ENCODE data around the gene STX7. TPM values are rescaled to one million over a fixed set of nuclear protein-coding genes. Genes with fewer than 3 reads are reported as not detected.

STX7 gene
- total RNA-seq, 2 experiments from 2014 or later: 66.5 to 178 TPM

GRCh38 chr6:132489376-132489775, 23.5 kb downstream of the STX7 start:
- H4K20me1 ChIP-seq (ENCODE audit: insufficient read depth, low read length): no peaks in the 10 kb centered on the region
- H3K79me2 ChIP-seq (ENCODE audit: insufficient read depth, low read depth, low read length): peaks cover 100% of the 10 kb centered on the region
- peak overlapping the region; percentile 66 for H3K4me3 ChIP-seq (ENCODE audit: low read depth, low read length, poor library complexity, severe bottlenecking)
- CTCF ChIA-PET (ENCODE audit: unreplicated experiment): no interaction called here
- H3K4me2 ChIP-seq (ENCODE audit: low read length): peak overlapping the region; percentile 72
- H3K9me3 ChIP-seq (ENCODE audit: low read length): peaks cover 55% of the 10 kb centered on the region
- peaks cover 83% of the 10 kb centered on the region for H3K36me3 ChIP-seq (ENCODE audit: insufficient read depth, low read length)
- intact Hi-C loops (cut with micrococcal nuclease; ENCODE audit: unreplicated experiment): no loop called here
- TF ChIP-seq EZH2phosphoT487 (IDR thresholded peaks at IDR 0.05; ENCODE audit: borderline replicate concordance, low read depth, low read length): no peak
- peak overlapping the region; percentile 100 for H3K27ac ChIP-seq (ENCODE audit: low read depth, low read length, poor library complexity, severe bottlenecking)
- H2AFZ ChIP-seq (ENCODE audit: low read length): no peak overlapping the region
- BruUV-seq (replicated peaks): no TSS peak
- no peak for DNase-seq (ENCODE audit: low spot score)
- H3K4me1 ChIP-seq (ENCODE audit: insufficient read depth, low read length, poor library complexity, severe bottlenecking): peaks cover 75% of the 10 kb centered on the region
- H3K9me2 ChIP-seq (ENCODE audit: insufficient read depth, low read length): no peaks in the 10 kb centered on the region
- POLR2A ChIA-PET: interaction anchor here (0.6 to 7.9 kb wide), 15 partner anchors 9 to 329 kb away, joined by 3 to 52 read pairs (median 4); partner anchors contain the start of gene STX7

- H3K4me1 ChIP-seq (ENCODE audit: insufficient read depth, low read length, poor library complexity, severe bottlenecking): peaks cover 76% of the 10 kb centered on the region
- H3K9me3 ChIP-seq (ENCODE audit: low read length): peaks cover 38% of the 10 kb centered on the region
- H3K79me2 ChIP-seq (ENCODE audit: insufficient read depth, low read depth, low read length): peaks cover 100% of the 10 kb centered on the region
- H3K27ac ChIP-seq (ENCODE audit: low read depth, low read length, poor library complexity, severe bottlenecking): no peak overlapping the region
- BruUV-seq (replicated peaks): no TSS peak
- H3K4me3 ChIP-seq (ENCODE audit: low read depth, low read length, poor library complexity, severe bottlenecking): no peak overlapping the region
- no peak for DNase-seq (ENCODE audit: low spot score)
- CTCF ChIA-PET (ENCODE audit: unreplicated experiment): no interaction called here
- peaks cover 80% of the 10 kb centered on the region for H3K36me3 ChIP-seq (ENCODE audit: insufficient read depth, low read length)
- 0 out of 2 replicates have a peak, but pooled peaks cover 6% of the 10 kb centered on the region for H4K20me1 ChIP-seq (ENCODE audit: insufficient read depth, low read length)
- no peak overlapping the region for H2AFZ ChIP-seq (ENCODE audit: low read length)
- H3K9me2 ChIP-seq (ENCODE audit: insufficient read depth, low read length): no peaks in the 10 kb centered on the region
- POLR2A ChIA-PET: interaction anchor here (0.6 to 7.9 kb wide), 6 partner anchors 8 to 102 kb away, joined by 3 to 52 read pairs (median 4); partner anchors contain the start of genes STX7 and TAAR5
- TF ChIP-seq EZH2phosphoT487 (IDR thresholded peaks at IDR 0.05; ENCODE audit: borderline replicate concordance, low read depth, low read length) (no peak), CTCF (conservative IDR thresholded peaks at IDR 0.05; ENCODE audit: low read length) (no peak)
- intact Hi-C loops (cut with micrococcal nuclease; ENCODE audit: unreplicated experiment): no loop called here
- H3K4me2 ChIP-seq (ENCODE audit: low read length): no peak overlapping the region
Observed at GRCh38 chr6:132487762-132488161, 25.2 kb downstream of the STX7 start.

DNA sequence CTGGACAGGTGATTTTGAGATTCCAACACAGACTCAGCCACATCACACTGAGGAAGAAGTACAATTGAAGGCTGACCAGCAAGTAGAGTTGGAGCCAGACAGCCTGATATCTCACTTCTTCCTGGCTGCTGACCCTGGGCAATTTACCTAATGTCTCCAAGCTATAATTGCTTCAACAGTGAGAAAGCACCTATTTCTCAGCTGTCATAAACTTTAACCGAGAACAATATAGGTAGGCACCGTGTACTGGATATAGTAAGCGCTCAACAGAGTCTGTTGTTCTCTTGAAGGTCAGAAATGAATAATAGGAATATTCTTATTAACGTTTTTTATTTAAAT, 28.3 kb downstream of the STX7 start:
- DNase-seq (ENCODE audit: low spot score): peak; percentile 24
- H2AFZ ChIP-seq (ENCODE audit: low read length): peak overlapping the region; percentile 26; the same call in 1 of the 2 replicates
- H3K9me3 ChIP-seq (ENCODE audit: low read length): peaks cover 34% of the 10 kb centered on the region
- peak overlapping the region; percentile 45 for H3K4me3 ChIP-seq (ENCODE audit: low read depth, low read length, poor library complexity, severe bottlenecking)
- ChIA-PET POLR2A (interaction anchor here (0.5 to 7.9 kb wide), 9 partner anchors 11 to 242 kb away, joined by 3 to 52 read pairs (median 4); partner anchors contain the start of gene STX7), CTCF (ENCODE audit: unreplicated experiment) (interaction anchor here (0.8 to 2.4 kb wide), 4 partner anchors 11 to 215 kb away, joined by 3 to 9 read pairs (median 3); no protein-coding TSS in a partner anchor)
- peaks cover 100% of the 10 kb centered on the region for H3K79me2 ChIP-seq (ENCODE audit: insufficient read depth, low read depth, low read length)
- peaks cover 64% of the 10 kb centered on the region for H3K4me1 ChIP-seq (ENCODE audit: insufficient read depth, low read length, poor library complexity, severe bottlenecking)
- TF ChIP-seq EZH2phosphoT487 (IDR thresholded peaks at IDR 0.05; ENCODE audit: borderline replicate concordance, low read depth, low read length) (no peak), CTCF (conservative IDR thresholded peaks at IDR 0.05; ENCODE audit: low read length) (no peak)
- no peaks in the 10 kb centered on the region for H3K9me2 ChIP-seq (ENCODE audit: insufficient read depth, low read length)
- H3K4me2 ChIP-seq (ENCODE audit: low read length): peak overlapping the region; percentile 79
- peaks cover 92% of the 10 kb centered on the region for H3K36me3 ChIP-seq (ENCODE audit: insufficient read depth, low read length)
- H3K27ac ChIP-seq (ENCODE audit: low read depth, low read length, poor library complexity, severe bottlenecking): peak overlapping the region; percentile 83
- 0 out of 2 replicates have a peak, but pooled peaks cover 10% of the 10 kb centered on the region for H4K20me1 ChIP-seq (ENCODE audit: insufficient read depth, low read length)
- intact Hi-C loops (cut with micrococcal nuclease; ENCODE audit: unreplicated experiment): loop anchor here (1.0 to 5.0 kb wide), 4 partner anchors 92 to 567 kb away; no protein-coding TSS in a partner anchor
- BruUV-seq (replicated peaks): no TSS peak

Data from OCI-LY7 (cell line).